ENCODE measurements around the gene MN1. TPM values are rescaled to one million over a fixed set of nuclear protein-coding genes. Genes with fewer than 3 reads are reported as not detected.

MN1 gene
- polyA plus RNA-seq, 3 donors, result 7.8 to 13.7 (median 9.8) TPM

GRCh38 chr22:27730641-27731433 is 70.7 kb downstream of the MN1 start:
- no peak for DNase-seq (ENCODE audit: extremely low read depth in 1 of 11, low read depth in 9 of 11, low spot score in 4 of 11)

- DNase-seq (ENCODE audit: extremely low read depth in 1 of 11, low read depth in 9 of 11, low spot score in 4 of 11), result no peak
Observed at GRCh38 chr22:27729246-27729645, 72.3 kb downstream of the MN1 start.

DNA sequence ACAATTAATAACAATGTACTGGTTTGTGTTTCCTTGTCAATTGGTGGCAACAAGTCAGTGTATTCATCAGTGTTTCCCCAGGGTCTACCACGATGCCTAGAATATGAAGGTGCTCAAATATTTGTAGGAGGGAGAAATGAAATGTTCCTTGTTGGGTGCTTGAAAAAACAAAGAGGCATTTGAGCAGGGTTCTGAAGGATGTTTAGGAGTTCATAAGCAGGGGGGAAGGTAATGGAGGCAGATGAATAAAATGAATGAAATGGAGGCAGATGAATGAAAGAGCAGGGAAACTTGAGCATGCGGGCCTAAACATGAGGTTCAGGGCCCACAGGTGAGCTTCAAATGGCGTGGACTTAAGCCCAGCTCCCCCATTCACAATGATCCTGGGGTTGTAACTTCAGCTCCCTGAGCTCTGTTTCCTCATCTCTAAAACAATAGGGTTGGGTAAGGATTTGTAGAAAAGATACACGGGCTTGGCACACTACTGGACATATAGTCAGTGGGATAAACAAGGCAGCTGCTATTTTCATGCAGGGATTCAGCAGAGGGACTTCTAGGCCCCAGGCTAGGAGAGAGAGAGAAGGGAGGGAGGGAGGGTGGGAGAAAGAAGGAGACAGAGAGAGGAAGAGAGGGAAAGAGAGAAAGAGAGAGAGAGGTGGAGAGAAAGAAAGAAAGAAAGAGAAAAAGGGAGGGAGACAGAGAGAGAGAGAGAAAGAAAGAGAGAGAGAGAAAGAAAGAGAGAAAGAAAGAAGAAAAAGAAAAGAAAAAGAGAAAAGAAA is 73.7 kb downstream of the MN1 start:
- DNase-seq (ENCODE audit: extremely low read depth in 1 of 11, low read depth in 9 of 11, low spot score in 4 of 11), result no peak

- DNase-seq (ENCODE audit: extremely low read depth in 1 of 11, low read depth in 9 of 11, low spot score in 4 of 11), result peak in 6 of 11 donors; percentile 31 to 66 (median 46)
Observed at GRCh38 chr22:27726686-27727449, 74.7 kb downstream of the MN1 start.

DNA sequence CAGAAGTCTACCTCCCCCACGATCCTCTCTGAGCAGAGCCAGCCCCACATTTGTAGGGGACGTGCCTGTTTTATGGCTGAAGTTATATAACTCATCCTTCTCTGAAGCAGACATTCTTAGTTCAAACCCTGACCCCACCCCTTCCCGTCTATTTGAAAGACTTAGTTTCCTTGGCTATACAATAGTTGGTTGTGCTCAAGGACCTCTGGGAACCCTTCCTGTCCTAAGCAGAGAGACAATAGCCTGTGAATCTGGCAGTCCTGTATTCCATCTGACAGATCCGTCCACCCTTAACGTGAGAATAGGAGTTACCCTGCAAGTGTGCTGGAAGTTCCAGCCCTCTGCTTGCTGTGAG is 75.2 kb downstream of the MN1 start:
- DNase-seq (ENCODE audit: extremely low read depth in 1 of 11, low read depth in 9 of 11, low spot score in 4 of 11), result no peak

GRCh38 chr22:27725661-27726060 is 75.9 kb downstream of the MN1 start:
- DNase-seq (ENCODE audit: extremely low read depth in 1 of 11, low read depth in 9 of 11, low spot score in 4 of 11), result no peak

- no peak for DNase-seq (ENCODE audit: extremely low read depth in 1 of 11, low read depth in 9 of 11, low spot score in 4 of 11)
Observed at GRCh38 chr22:27724709-27725108, 76.8 kb downstream of the MN1 start.

GRCh38 chr22:27724157-27724556 is 77.4 kb downstream of the MN1 start:
- no peak for DNase-seq (ENCODE audit: extremely low read depth in 1 of 11, low read depth in 9 of 11, low spot score in 4 of 11)

DNA sequence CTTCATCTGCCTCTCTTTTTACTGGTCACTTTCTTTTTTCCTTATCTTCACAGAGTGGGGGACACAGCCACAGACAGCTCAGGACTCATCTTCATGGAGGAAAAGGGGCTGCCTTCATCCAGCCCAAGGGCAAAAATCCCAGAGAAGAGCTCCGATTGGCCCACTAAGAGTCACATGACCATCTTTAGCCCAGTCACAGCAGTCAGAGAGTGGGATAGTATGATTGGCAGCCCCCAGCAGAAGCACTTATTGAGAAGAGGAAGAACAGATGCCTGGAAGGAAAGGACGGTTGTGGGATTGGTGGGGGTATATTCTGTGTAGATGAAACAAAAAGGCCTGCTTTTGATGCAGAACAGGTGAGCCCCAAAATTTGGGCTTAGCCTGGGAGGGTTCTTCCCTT is 77.8 kb downstream of the MN1 start:
- no peak for DNase-seq (ENCODE audit: extremely low read depth in 1 of 11, low read depth in 9 of 11, low spot score in 4 of 11)

DNA sequence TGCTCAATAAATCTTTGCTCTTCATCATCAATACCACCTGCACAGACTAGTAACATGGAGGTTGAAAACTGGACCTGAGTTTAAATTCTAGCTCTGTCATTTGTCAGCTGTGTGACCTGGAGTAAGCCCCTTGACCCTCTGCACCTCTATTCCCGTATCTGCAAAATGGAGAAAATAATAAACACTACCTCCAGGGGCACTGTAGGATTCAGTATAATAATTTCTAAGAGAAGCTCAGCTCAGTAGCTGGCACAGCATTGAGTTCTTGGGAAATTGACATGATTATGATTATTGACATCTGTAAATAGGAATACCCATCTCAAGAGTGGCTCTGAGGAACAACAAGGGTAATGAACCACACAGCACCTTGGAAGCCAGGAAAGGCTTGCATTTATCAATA is 78.4 kb downstream of the MN1 start:
- DNase-seq (ENCODE audit: extremely low read depth in 1 of 11, low read depth in 9 of 11, low spot score in 4 of 11), result no peak

DNA sequence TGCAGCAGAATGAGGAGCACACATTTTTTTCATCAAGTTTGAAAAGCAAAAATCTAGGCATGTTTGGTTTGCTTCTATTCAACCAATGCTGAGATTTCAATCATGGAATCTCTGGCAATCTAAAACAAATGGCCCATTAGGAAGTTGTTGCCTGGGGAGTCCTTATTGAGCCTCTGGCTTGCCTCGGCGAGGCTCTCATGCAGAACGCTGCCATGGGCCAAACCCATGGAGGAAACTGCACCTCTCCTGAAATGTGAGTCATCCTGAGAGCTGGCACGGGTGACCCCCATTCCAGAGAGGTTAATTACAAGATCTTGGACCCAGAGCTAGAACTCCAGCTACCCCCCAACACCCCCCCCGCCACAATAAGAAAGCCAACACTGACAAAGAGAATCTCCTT is 80.7 kb downstream of the MN1 start:
- DNase-seq (ENCODE audit: extremely low read depth in 1 of 11, low read depth in 9 of 11, low spot score in 4 of 11), result no peak

- no peak for DNase-seq (ENCODE audit: extremely low read depth in 1 of 11, low read depth in 9 of 11, low spot score in 4 of 11)
Observed at GRCh38 chr22:27719535-27720227, 81.9 kb downstream of the MN1 start.

DNA sequence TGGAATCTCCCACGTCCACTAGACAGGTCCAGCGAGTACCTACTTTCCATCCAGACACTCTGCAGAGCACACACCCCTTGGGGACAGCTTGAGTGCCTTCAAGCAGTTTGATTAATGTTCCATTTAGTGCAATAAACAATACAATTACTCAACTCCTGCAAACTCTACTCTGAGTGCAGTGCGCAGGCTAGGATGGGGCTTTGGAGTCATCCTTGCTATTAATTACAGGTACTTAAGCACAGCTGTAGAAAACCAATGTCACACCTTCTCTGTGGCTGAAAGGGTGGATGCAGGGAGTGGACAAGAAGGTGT is 82.6 kb downstream of the MN1 start:
- DNase-seq (ENCODE audit: extremely low read depth in 1 of 11, low read depth in 9 of 11, low spot score in 4 of 11), result no peak

- DNase-seq (ENCODE audit: extremely low read depth in 1 of 11, low read depth in 9 of 11, low spot score in 4 of 11), result peak in 2 of 11 donors; percentile 42 to 43
Observed at GRCh38 chr22:27718186-27719035, 83.1 kb downstream of the MN1 start.

DNA sequence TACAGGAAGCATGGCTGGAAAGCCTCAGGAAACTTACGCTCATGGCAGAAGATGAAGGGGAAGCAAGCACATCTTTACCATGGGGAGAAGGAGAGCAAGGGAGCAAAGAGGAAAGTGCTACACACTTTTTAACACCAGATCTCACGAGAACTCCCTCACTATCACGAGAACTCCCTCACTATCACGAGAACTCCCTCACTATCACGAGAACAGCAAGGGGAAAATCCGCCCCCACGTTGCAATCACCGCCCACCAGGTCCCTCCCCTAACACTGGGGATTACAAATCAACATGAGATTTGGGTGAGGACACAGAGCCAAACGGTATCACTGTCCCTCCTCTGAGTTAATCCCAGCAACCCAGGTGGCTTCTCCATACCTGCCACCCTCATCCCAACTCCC is 84.5 kb downstream of the MN1 start:
- no peak for DNase-seq (ENCODE audit: extremely low read depth in 1 of 11, low read depth in 9 of 11, low spot score in 4 of 11)

DNA sequence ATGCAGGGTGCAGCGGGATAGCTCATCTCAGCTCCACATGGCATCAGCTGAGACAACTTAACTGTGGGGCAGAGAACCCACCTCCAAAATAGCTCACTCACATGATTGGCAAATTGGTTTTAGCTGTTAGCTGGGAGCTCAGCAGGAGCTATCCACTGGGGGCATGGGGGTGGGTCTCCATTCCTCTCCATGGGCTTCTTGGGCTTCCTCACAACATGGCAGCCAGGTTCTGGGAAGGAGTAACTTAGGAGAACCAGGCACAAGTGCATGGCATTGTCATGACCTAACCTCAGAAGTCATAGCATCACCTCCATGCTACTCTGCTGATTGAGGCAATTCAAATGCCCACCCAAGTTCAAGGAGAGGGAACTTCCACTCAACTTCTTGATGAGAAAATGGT is 85.5 kb downstream of the MN1 start:
- DNase-seq (ENCODE audit: extremely low read depth in 1 of 11, low read depth in 9 of 11, low spot score in 4 of 11), result no peak

DNA sequence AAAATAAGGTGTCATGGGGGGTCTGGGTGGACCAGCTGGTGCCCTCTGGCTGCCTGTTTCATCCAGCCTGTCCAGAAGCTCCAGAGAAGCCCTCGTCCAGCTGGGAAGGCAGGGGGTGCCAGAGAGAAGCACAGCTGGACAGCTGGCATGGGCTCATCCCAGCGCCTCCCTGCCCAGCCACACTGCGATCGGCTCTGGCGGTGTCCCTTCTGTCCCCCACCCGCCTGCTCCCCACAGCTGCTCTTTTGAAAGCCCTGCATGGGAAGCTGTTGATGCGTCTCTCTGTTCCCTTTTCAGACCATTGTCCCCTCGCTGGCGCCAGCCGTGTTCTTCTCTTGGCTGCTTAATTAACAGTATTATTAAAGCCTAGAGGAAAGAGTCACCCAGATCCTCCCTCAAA is 86.5 kb downstream of the MN1 start:
- DNase-seq (ENCODE audit: extremely low read depth in 1 of 11, low read depth in 9 of 11, low spot score in 4 of 11), result no peak

DNA sequence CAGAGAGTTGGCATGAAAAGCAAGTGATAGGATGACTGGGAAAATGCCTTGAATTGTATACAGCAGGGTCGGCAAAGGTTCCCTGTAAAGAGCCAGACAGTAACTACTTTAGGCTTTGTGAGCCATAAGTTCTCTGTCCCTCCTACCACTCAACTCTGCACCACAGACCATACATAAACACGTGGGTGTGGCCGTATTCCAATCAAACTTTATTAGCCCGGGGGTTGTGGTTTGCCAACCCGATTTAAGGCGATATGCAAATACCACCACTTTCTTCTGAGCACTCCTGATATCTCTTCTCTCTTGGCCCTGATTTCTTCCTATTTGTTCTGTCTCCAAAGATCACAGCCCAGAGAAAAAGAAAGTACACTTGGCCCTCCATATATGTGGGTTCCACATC is 87.5 kb downstream of the MN1 start:
- no peak for DNase-seq (ENCODE audit: extremely low read depth in 1 of 11, low read depth in 9 of 11, low spot score in 4 of 11)

DNA sequence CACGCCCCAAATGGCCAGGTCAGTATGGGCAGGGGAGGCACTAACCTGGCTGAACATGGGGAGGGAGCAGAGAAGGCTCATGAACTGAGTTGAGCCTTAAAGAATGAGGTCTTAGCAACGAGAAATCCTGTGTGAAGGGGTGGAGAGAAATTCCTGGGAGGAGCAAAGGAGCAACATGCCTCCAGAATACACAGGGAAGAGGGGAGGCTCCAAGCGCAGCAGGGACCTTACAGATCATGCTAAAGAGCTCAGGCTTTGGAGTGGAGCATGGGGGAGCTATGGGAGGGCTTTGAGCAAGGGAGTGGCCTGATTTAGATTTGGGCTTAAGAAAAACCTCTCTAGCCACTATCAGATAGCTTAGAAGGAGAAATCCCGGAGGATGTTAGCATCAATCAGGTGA is 88.1 kb downstream of the MN1 start:
- no peak for DNase-seq (ENCODE audit: extremely low read depth in 1 of 11, low read depth in 9 of 11, low spot score in 4 of 11)

Data from renal cortex interstitium (tissue), 11 donors.